ENCODE data around the gene NYNRIN. TPM values are rescaled to one million over a fixed set of nuclear protein-coding genes. Genes with fewer than 3 reads are reported as not detected.

Gene NYNRIN
- total RNA-seq, 1 experiment from 2014 or later = 0.31 TPM

GRCh38 chr14:24355009-24355408 is 43.8 kb upstream of the NYNRIN start:
- no peak overlapping the region for H3K27ac ChIP-seq (ENCODE audit: low read length)
- DNase-seq (ENCODE audit: low read depth, low spot score) = no peak

GRCh38 chr14:24356208-24356607 is 42.6 kb upstream of the NYNRIN start:
- DNase-seq (ENCODE audit: low read depth, low spot score) = no peak
- Histone ChIP-seq H3K4me1 (ENCODE audit: control insufficient read depth, insufficient read depth, low read length) (no peaks in the 10 kb centered on the region), H3K9me3 (ENCODE audit: control insufficient read depth, insufficient read depth, low read depth, low read length) (no peaks in the 10 kb centered on the region), H3K36me3 (ENCODE audit: control insufficient read depth, insufficient read depth, low read length) (no peaks in the 10 kb centered on the region), H3K27me3 (ENCODE audit: control insufficient read depth, insufficient read depth, low read length) (no peaks in the 10 kb centered on the region), H3K27ac (ENCODE audit: low read length) (no peak overlapping the region), H3K4me3 (ENCODE audit: low read depth in 2 of 2, low read length in 2 of 2) (no peak overlapping the region)
- intact Hi-C loops (cut with micrococcal nuclease; ENCODE audit: unreplicated experiment) = no loop called here
- no peak for ATAC-seq
- TF ChIP-seq CTCF (IDR thresholded peaks at IDR 0.05) = no peak
- POLR2A ChIA-PET = no interaction called here
- CTCF ChIA-PET = no interaction called here
- in situ Hi-C loops (cut with HindIII; ENCODE audit: low pct_unique_long_range_greater_than_20kb, low sequenced_read_pairs) = no loop called here
- BruUV-seq (replicated peaks) = no TSS peak

More at GRCh38 chr14:24355009-24355408, 43.8 kb upstream of the NYNRIN start:
- POLR2A ChIA-PET = no interaction called here
- no peaks in the 10 kb centered on the region for H3K4me1 ChIP-seq (ENCODE audit: control insufficient read depth, insufficient read depth, low read length)
- CTCF ChIA-PET = no interaction called here
- TF ChIP-seq SIN3A (IDR thresholded peaks at IDR 0.05; ENCODE audit: borderline replicate concordance, insufficient read depth, low read depth, low read length) = no peak
- no peak for TF ChIP-seq CTCF (IDR thresholded peaks at IDR 0.05)
- no peak for TF ChIP-seq TCF7L2 (IDR thresholded peaks at IDR 0.05; ENCODE audit: low read depth, low read length)
- no peaks in the 10 kb centered on the region for H3K27me3 ChIP-seq (ENCODE audit: control insufficient read depth, insufficient read depth, low read length)
- no peak overlapping the region for H3K4me3 ChIP-seq (ENCODE audit: low read depth in 2 of 2, low read length in 2 of 2)
- in situ Hi-C loops (cut with HindIII; ENCODE audit: low pct_unique_long_range_greater_than_20kb, low sequenced_read_pairs) (no loop called here), intact Hi-C loops (cut with micrococcal nuclease; ENCODE audit: unreplicated experiment) (no loop called here)
- ATAC-seq = no peak
- no peaks in the 10 kb centered on the region for H3K9me3 ChIP-seq (ENCODE audit: control insufficient read depth, insufficient read depth, low read depth, low read length)
- H3K36me3 ChIP-seq (ENCODE audit: control insufficient read depth, insufficient read depth, low read length) = no peaks in the 10 kb centered on the region
- BruUV-seq (replicated peaks) = no TSS peak

GRCh38 chr14:24360281-24360680 is 38.5 kb upstream of the NYNRIN start:
- DNase-seq (ENCODE audit: low read depth, low spot score) (no peak), ATAC-seq (no peak)
- in situ Hi-C loops (cut with HindIII; ENCODE audit: low pct_unique_long_range_greater_than_20kb, low sequenced_read_pairs) = no loop called here
- intact Hi-C loops (cut with micrococcal nuclease; ENCODE audit: unreplicated experiment) = no loop called here
- ChIA-PET CTCF (interaction anchor here (0.7 kb wide), 1 partner anchor 10 kb away, joined by 3 read pairs; no protein-coding TSS in a partner anchor), POLR2A (interaction anchor here (0.6 kb wide), 1 partner anchor 25 kb away, joined by 6 read pairs; no protein-coding TSS in a partner anchor)
- no peak overlapping the region for H3K27ac ChIP-seq (ENCODE audit: low read length)
- no peaks in the 10 kb centered on the region for H3K36me3 ChIP-seq (ENCODE audit: control insufficient read depth, insufficient read depth, low read length)
- no peaks in the 10 kb centered on the region for H3K27me3 ChIP-seq (ENCODE audit: control insufficient read depth, insufficient read depth, low read length)
- no peaks in the 10 kb centered on the region for H3K9me3 ChIP-seq (ENCODE audit: control insufficient read depth, insufficient read depth, low read depth, low read length)
- BruUV-seq (replicated peaks) = no TSS peak
- no peak for TF ChIP-seq SIN3A (IDR thresholded peaks at IDR 0.05; ENCODE audit: borderline replicate concordance, insufficient read depth, low read depth, low read length)
- TF ChIP-seq TCF7L2 (IDR thresholded peaks at IDR 0.05; ENCODE audit: low read depth, low read length) = no peak
- no peak for TF ChIP-seq POLR2AphosphoS5 (IDR thresholded peaks at IDR 0.05; ENCODE audit: low read depth, low read length)
- TF ChIP-seq CTCF (IDR thresholded peaks at IDR 0.05) = no peak
- TF ChIP-seq REST (IDR thresholded peaks at IDR 0.05; ENCODE audit: insufficient read depth in 1 of 2, low read depth in 2 of 2, low read length in 1 of 2) = no peak
- no peak overlapping the region for H3K4me3 ChIP-seq (ENCODE audit: low read depth in 2 of 2, low read length in 2 of 2)
- no peaks in the 10 kb centered on the region for H3K4me1 ChIP-seq (ENCODE audit: control insufficient read depth, insufficient read depth, low read length)
